HEK293 (cell line): ENCODE measurements around the gene IL10RA.

Source experiments
- CTCF ChIA-PET: fragments of 350-600 bp; formaldehyde crosslinking; extraction: SDS; loops from one replicate; lab custom pipeline; 2021; ENCODE audit warnings: antibody characterized with exemption; lab: Yijun Ruan, JAX
- POLR2A ChIA-PET: fragments of 300-600 bp; formaldehyde crosslinking; extraction: SDS; loops from one replicate; lab custom pipeline; 2020; ENCODE audit warnings: antibody characterized with exemption, inconsistent platforms; lab: Yijun Ruan, JAX
- H3K27ac ChIP-seq: fragments of 200-500 bp; sonication (Bioruptor generic); 2 replicates; pipeline ENCODE4 v1.5.1; 2014; ENCODE audit warnings: low read depth, low read length, control low read depth, inconsistent platforms; ENCODE audit errors: extremely low read depth
- H3K36me3 ChIP-seq, 2 experiments: fragments of 200-500 bp in 1 of 2; sonication (Bioruptor generic) in 1 of 2; 1 replicate in 1 of 2; 2 replicates in 1 of 2; pipeline ENCODE4 v1.5.1; 2014 to 2017; ENCODE audit warnings: inconsistent platforms in 2 of 2, low read length in 2 of 2; ENCODE audit not compliant: control insufficient read depth in 2 of 2, insufficient read depth in 1 of 2
- H3K4me1 ChIP-seq: fragments of 200-500 bp; sonication (Bioruptor generic); 2 replicates; pipeline ENCODE4 v1.5.1; 2014; ENCODE audit warnings: mild to moderate bottlenecking, low read length, inconsistent platforms; ENCODE audit not compliant: control insufficient read depth, insufficient read depth
- H3K4me3 ChIP-seq: 2 replicates; pipeline ENCODE4 v1.5.1; 2011; ENCODE audit warnings: low read depth, mild to moderate bottlenecking, control low read depth, low read length, moderate library complexity
- H3K9me3 ChIP-seq: fragments of 200-500 bp; sonication (Bioruptor generic); 2 replicates; pipeline ENCODE4 v1.5.1; 2014; ENCODE audit warnings: low read depth, low read length, inconsistent platforms; ENCODE audit not compliant: control insufficient read depth, insufficient read depth
- BCL11A ChIP-seq: fragments of 450-650 bp; formaldehyde crosslinking; IDR thresholded peaks from 2 replicates; pipeline ENCODE4 v1.5.1; 2016; ENCODE audit warnings: low read depth, missing biosample characterization, missing genetic modification characterization
- HIC1 ChIP-seq: fragments of 450-650 bp; formaldehyde crosslinking; IDR thresholded peaks from 2 replicates; pipeline ENCODE4 v1.5.1; 2016; ENCODE audit warnings: missing biosample characterization, missing genetic modification characterization
- MEIS1 ChIP-seq: sonication (generic); formaldehyde crosslinking; IDR thresholded peaks from 2 replicates; pipeline ENCODE4 v1.8.1; 2022; ENCODE audit warnings: missing genetic modification reagents, mild to moderate bottlenecking, borderline replicate concordance
- OVOL3 ChIP-seq: fragments of 450-650 bp; formaldehyde crosslinking; IDR thresholded peaks from 2 replicates; pipeline ENCODE4 v1.5.1; 2016; ENCODE audit warnings: missing biosample characterization, missing genetic modification characterization
- PRDM1 ChIP-seq: fragments of 450-650 bp; formaldehyde crosslinking; IDR thresholded peaks from 2 replicates; pipeline ENCODE4; 2016; ENCODE audit warnings: missing biosample characterization, missing genetic modification characterization
- TRIM28 ChIP-seq: IDR thresholded peaks from 2 replicates; pipeline ENCODE4 v1.6.1; 2011; ENCODE audit warnings: low read length, control low read depth, borderline replicate concordance
- ZBTB1 ChIP-seq: fragments of 450-650 bp; formaldehyde crosslinking; IDR thresholded peaks from 2 replicates; pipeline ENCODE4 v1.5.1; 2016; ENCODE audit warnings: missing biosample characterization, missing genetic modification characterization
- ZBTB8A ChIP-seq: fragments of 450-650 bp; formaldehyde crosslinking; IDR thresholded peaks from 2 replicates; pipeline ENCODE4 v1.5.1; 2016; ENCODE audit warnings: missing biosample characterization, missing genetic modification characterization
- ZFP41 ChIP-seq: fragments of 450-650 bp; formaldehyde crosslinking; IDR thresholded peaks from 2 replicates; pipeline ENCODE4 v1.5.1; 2016; ENCODE audit warnings: missing biosample characterization, missing genetic modification characterization, borderline replicate concordance
- ZNF121 ChIP-seq: fragments of 450-650 bp; formaldehyde crosslinking; IDR thresholded peaks from 2 replicates; pipeline ENCODE4 v1.5.1; 2016; ENCODE audit warnings: missing biosample characterization, missing genetic modification characterization
- ZNF202 ChIP-seq: fragments of 450-650 bp; formaldehyde crosslinking; IDR thresholded peaks from 2 replicates; pipeline ENCODE4 v1.5.1; 2016; ENCODE audit warnings: missing biosample characterization, missing genetic modification characterization, borderline replicate concordance
- ZNF239 ChIP-seq: fragments of 450-650 bp; formaldehyde crosslinking; IDR thresholded peaks from 2 replicates; pipeline ENCODE4 v1.5.1; 2016; ENCODE audit warnings: missing biosample characterization, missing genetic modification characterization
- ZNF266 ChIP-seq: fragments of 450-650 bp; formaldehyde crosslinking; IDR thresholded peaks from 2 replicates; pipeline ENCODE4 v1.5.1; 2016; ENCODE audit warnings: missing biosample characterization, missing genetic modification characterization, low read depth
- ZNF274 ChIP-seq, 2 experiments: fragments of 200-500 bp in 1 of 2; fragments of 450-650 bp in 1 of 2; sonication (Bioruptor generic) in 1 of 2; formaldehyde crosslinking in 1 of 2; IDR thresholded peaks; 2 replicates each; pipeline versions ENCODE4 v1.5.1 to v1.6.1; 2014 to 2016; ENCODE audit warnings: borderline replicate concordance in 1 of 2, inconsistent platforms in 1 of 2, low read length in 1 of 2, missing biosample characterization in 1 of 2, missing genetic modification characterization in 1 of 2
- ZNF280C ChIP-seq: fragments of 450-650 bp; formaldehyde crosslinking; IDR thresholded peaks from 2 replicates; pipeline ENCODE4 v1.5.1; 2016; ENCODE audit warnings: missing biosample characterization, missing genetic modification characterization
- ZNF473 ChIP-seq: fragments of 450-650 bp; formaldehyde crosslinking; IDR thresholded peaks from 2 replicates; pipeline ENCODE4 v1.5.1; 2017; ENCODE audit warnings: missing biosample characterization, missing genetic modification characterization
- ZNF629 ChIP-seq: fragments of 450-650 bp; formaldehyde crosslinking; IDR thresholded peaks from 2 replicates; pipeline ENCODE4 v1.5.1; 2017; ENCODE audit warnings: missing biosample characterization, missing genetic modification characterization
- ZNF660 ChIP-seq: fragments of 450-650 bp; IDR thresholded peaks from 2 replicates; pipeline ENCODE4 v1.5.1; 2018; ENCODE audit warnings: missing biosample characterization, mild to moderate bottlenecking, missing genetic modification characterization
- ZNF677 ChIP-seq: fragments of 450-650 bp; IDR thresholded peaks from 2 replicates; pipeline ENCODE4 v1.5.0; 2018; ENCODE audit warnings: missing biosample characterization, mild to moderate bottlenecking, missing genetic modification characterization, moderate library complexity
- ZNF707 ChIP-seq: fragments of 450-650 bp; formaldehyde crosslinking; IDR thresholded peaks from 2 replicates; pipeline ENCODE4 v1.5.1; 2016; ENCODE audit warnings: missing biosample characterization, missing genetic modification characterization
- ZNF768 ChIP-seq: fragments of 450-650 bp; formaldehyde crosslinking; IDR thresholded peaks from 2 replicates; pipeline ENCODE4 v1.5.1; 2018; ENCODE audit warnings: missing biosample characterization, mild to moderate bottlenecking, missing genetic modification characterization
- ZNF843 ChIP-seq: fragments of 450-650 bp; formaldehyde crosslinking; IDR thresholded peaks from 2 replicates; pipeline ENCODE4 v1.5.1; 2016; ENCODE audit warnings: missing biosample characterization, missing genetic modification characterization
- TF ChIP-seq, protein P1 (sequence below): fragments of 450-650 bp; formaldehyde crosslinking; IDR thresholded peaks from 2 replicates; pipeline ENCODE4 v1.5.1; 2017; ENCODE audit warnings: missing biosample characterization, missing genetic modification characterization

Gene IL10RA

GRCh38 chr11:117978991-117979390, 7.2 kb upstream of the IL10RA start:
- Histone ChIP-seq H3K4me1 (no peaks in the 10 kb centered on the region), H3K4me3 (no peak overlapping the region), H3K9me3 (no peaks in the 10 kb centered on the region), H3K27ac (no peak overlapping the region), H3K36me3 (no peaks in the 10 kb centered on the region)
- CTCF ChIA-PET = no interaction called here
- POLR2A ChIA-PET = no interaction called here
- TF ChIP-seq ZNF121 (tag by site-specific recombination) (no peak), PRDM1 (no peak), ZNF280C (tag by site-specific recombination) (no peak), ZNF768 (tag by site-specific recombination) (no peak)

DNA sequence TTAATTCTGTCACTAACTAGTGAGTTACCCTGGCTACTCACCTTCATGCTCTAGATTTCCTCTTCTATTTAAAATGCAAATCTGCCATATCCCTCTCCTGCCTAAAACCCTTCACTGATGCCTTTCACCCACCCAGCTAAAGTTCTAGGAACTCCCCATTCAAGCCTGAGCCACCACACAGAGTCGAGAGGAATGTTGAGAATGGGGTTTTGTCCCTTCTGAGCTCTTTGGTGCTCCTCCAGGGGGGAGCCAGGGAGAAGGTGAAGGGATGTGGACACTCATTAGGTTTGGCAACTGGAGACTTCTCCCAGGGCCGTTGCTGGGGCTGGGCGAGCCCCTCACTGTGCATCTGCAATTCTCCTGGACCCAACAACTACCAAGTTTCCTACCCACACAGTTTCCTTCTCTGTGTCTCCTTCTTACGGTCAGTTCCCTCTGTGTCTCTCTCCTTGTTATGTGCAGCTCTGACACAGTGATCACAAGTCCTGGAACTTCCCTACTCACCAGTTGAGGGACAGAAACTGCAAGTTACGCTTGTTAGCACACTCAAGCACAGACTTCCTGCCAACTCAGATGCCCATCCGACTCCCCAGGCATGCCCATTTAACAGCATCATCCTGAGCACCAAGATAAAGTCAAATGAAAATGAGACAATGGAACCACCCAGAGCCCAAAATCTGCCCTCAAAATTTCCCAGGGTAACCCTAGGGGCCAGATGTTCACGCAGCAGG, 6.5 kb upstream of the IL10RA start:
- no peaks in the 10 kb centered on the region for H3K36me3 ChIP-seq
- H3K9me3 ChIP-seq = no peaks in the 10 kb centered on the region
- H3K27ac ChIP-seq = no peak overlapping the region
- ChIA-PET POLR2A (no interaction called here), CTCF (interaction anchor here (0.7 kb wide), 1 partner anchor 408 kb away, joined by 3 read pairs; no protein-coding TSS in a partner anchor)
- TF ChIP-seq ZNF629 (no peak), OVOL3 (no peak), ZNF274 (IDR thresholded peaks at IDR 0.05; ENCODE audit: low read length) (no peak), ZNF274 (tag by site-specific recombination; IDR thresholded peaks at IDR 0.05; ENCODE audit: borderline replicate concordance) (no peak), ZBTB1 (tag by site-specific recombination) (no peak), ZNF239 (no peak), ZNF266 (tag by site-specific recombination) (no peak)
- H3K4me1 ChIP-seq = no peaks in the 10 kb centered on the region
- no peak overlapping the region for H3K4me3 ChIP-seq

- ChIA-PET CTCF (interaction anchor here (0.6 to 0.7 kb wide), 3 partner anchors 33 to 408 kb away, joined by 3 to 4 read pairs (median 4); no protein-coding TSS in a partner anchor), POLR2A (no interaction called here)
- Histone ChIP-seq H3K36me3 (no peaks in the 10 kb centered on the region), H3K4me1 (no peaks in the 10 kb centered on the region), H3K9me3 (no peaks in the 10 kb centered on the region), H3K4me3 (no peak overlapping the region), H3K27ac (no peak overlapping the region)
- TF ChIP-seq HIC1 (no peak), ZNF473 (tag by site-specific recombination) (no peak), ZBTB8A (tag by site-specific recombination) (no peak), ZNF707 (tag by site-specific recombination) (no peak), ZFP41 (tag by site-specific recombination) (no peak), BCL11A (tag by site-specific recombination) (no peak), MEIS1 (CRISPR knock-in tag) (no peak), ZNF202 (tag by site-specific recombination) (no peak), ZNF677 (no peak), TRIM28 (no peak), ZNF660 (no peak), ZNF843 (tag by site-specific recombination) (no peak)
- TF ChIP-seq, protein P1, sequence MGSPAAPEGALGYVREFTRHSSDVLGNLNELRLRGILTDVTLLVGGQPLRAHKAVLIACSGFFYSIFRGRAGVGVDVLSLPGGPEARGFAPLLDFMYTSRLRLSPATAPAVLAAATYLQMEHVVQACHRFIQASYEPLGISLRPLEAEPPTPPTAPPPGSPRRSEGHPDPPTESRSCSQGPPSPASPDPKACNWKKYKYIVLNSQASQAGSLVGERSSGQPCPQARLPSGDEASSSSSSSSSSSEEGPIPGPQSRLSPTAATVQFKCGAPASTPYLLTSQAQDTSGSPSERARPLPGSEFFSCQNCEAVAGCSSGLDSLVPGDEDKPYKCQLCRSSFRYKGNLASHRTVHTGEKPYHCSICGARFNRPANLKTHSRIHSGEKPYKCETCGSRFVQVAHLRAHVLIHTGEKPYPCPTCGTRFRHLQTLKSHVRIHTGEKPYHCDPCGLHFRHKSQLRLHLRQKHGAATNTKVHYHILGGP = no peak
Measured at GRCh38 chr11:117980280-117980679, 5.9 kb upstream of the IL10RA start.
